AG04449 (cell line): ENCODE data around the gene GRID2.

Experiments
- CTCF ChIA-PET: fragments of 350-600 bp; formaldehyde crosslinking; extraction: SDS; loops from one replicate; lab custom pipeline; 2021; ENCODE audit warnings: antibody characterized with exemption; lab: Yijun Ruan, JAX
- POLR2A ChIA-PET: fragments of 400-600, 350-600 bp; formaldehyde crosslinking; extraction: SDS; loops from one replicate; lab custom pipeline; 2020; ENCODE audit warnings: antibody characterized with exemption, inconsistent platforms; lab: Yijun Ruan, JAX
- DNase-seq: peaks from one replicate; pipeline ENCODE4 v3.0.0-alpha.2; 2010; ENCODE audit warnings: low read depth, low spot score
- H3K4me3 ChIP-seq: 2 replicates; pipeline ENCODE4 v1.5.1; 2011; ENCODE audit warnings: low read depth, mild to moderate bottlenecking, control low read depth, low read length
- CTCF ChIP-seq: IDR thresholded peaks from one replicate; pipeline ENCODE4 v1.5.1; 2011; ENCODE audit warnings: mild to moderate bottlenecking, moderate library complexity, low read length, control low read depth, inconsistent platforms; ENCODE audit not compliant: insufficient read depth; ENCODE audit errors: missing control alignments

Gene GRID2

GRCh38 chr4:92317047-92317446, 13.3 kb downstream of the GRID2 start:
- no peak for DNase-seq
- POLR2A ChIA-PET = no interaction called here
- CTCF ChIA-PET = no interaction called here
- no peak overlapping the region for H3K4me3 ChIP-seq
- TF ChIP-seq CTCF = no peak

- DNase-seq = no peak
- CTCF ChIA-PET = no interaction called here
- POLR2A ChIA-PET = no interaction called here
- TF ChIP-seq CTCF = no peak
- no peak overlapping the region for H3K4me3 ChIP-seq
These were observed 24.3 kb downstream of the GRID2 start for GRCh38 chr4:92328095-92328494.

- DNase-seq = no peak
- ChIA-PET POLR2A (no interaction called here), CTCF (no interaction called here)
- TF ChIP-seq CTCF = no peak
- H3K4me3 ChIP-seq = no peak overlapping the region
These were observed 29.2 kb downstream of the GRID2 start for GRCh38 chr4:92333016-92333415.

GRCh38 chr4:92334716-92335350, 31.1 kb downstream of the GRID2 start:
- POLR2A ChIA-PET = no interaction called here
- H3K4me3 ChIP-seq = no peak overlapping the region
- CTCF ChIA-PET = no interaction called here
- DNase-seq = no peak
- no peak for TF ChIP-seq CTCF

- POLR2A ChIA-PET = no interaction called here
- no peak for DNase-seq
- CTCF ChIA-PET = no interaction called here
- no peak for TF ChIP-seq CTCF
- no peak overlapping the region for H3K4me3 ChIP-seq
These were observed 35.9 kb downstream of the GRID2 start for GRCh38 chr4:92339676-92340075.

- no peak for DNase-seq
- H3K4me3 ChIP-seq = no peak overlapping the region
- no peak for TF ChIP-seq CTCF
- ChIA-PET CTCF (no interaction called here), POLR2A (no interaction called here)
These were observed 40.5 kb downstream of the GRID2 start for GRCh38 chr4:92344216-92344615.
